ENCODE measurements around the gene MACROD2.

MACROD2 gene

GRCh38 chr20:14906908-14907434 lies 911.7 kb downstream of the MACROD2 start:
- TF ChIP-seq CTCF (IDR thresholded peaks at IDR 0.05; ENCODE audit: low read depth, low read length, missing control alignments): no peak
- in situ Hi-C loops (cut with HindIII; ENCODE audit: low sequenced_read_pairs): no loop called here
- no peak overlapping the region for H3K4me3 ChIP-seq (ENCODE audit: low read depth, low read length)
- DNase-seq (ENCODE audit: low read depth): no peak

DNA sequence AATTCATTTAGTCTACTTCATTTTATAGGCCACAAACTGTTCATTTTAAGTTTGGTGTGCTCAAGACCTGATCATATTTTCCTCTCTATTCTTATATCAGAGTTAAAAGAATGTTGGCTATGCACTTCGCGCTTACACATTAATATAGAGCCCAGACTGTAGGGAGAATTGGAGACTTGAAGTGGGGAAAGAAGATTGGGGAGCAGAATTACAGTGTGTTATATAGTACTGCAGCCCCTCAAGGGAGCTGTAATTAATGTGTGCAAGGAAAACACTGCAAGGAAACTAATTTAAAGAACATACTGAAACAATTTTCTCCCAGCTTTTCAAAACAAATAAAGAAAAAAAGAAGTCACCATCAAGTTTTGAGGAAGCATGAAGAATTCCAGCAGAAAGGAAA lies 914.8 kb downstream of the MACROD2 start:
- in situ Hi-C loops (cut with HindIII; ENCODE audit: low sequenced_read_pairs): no loop called here
- no peak overlapping the region for H3K4me3 ChIP-seq (ENCODE audit: low read depth, low read length)

DNA sequence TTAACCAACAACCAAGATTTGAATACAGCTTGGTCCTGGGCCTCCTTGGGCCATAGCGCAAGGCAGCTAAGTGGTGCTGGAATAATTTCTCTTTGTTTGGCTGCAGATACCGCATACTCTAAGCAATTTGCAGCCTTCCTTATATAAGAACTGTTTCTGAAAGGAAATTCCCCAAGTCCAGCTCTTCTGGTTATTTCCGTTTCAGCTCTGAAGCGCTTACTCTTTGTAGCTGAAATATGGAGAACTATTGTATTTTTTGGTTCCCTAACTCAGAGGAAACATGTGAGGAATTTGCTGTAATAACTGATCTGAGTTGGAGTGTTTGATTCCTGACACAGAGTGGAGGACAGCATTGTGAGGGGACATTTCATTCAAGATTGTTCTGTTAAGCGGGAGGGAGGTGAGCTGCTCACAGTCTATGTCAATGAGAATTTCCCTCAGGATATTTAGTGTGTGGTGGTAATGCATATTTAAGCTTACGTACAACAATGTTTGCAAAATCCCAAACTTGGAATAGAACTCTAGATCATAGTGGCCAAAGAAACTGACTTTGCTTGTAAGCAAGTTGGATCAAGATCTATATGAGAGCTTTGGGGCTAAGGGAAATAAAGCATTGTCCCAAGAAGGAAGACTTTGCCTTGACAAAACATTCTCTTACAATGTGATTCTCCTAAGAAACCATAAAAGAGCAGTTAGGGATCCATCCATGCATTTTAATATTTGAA lies 918.7 kb downstream of the MACROD2 start:
- no peak for DNase-seq (ENCODE audit: low read depth)
- H3K4me3 ChIP-seq (ENCODE audit: low read depth, low read length): no peak overlapping the region
- in situ Hi-C loops (cut with HindIII; ENCODE audit: low sequenced_read_pairs): no loop called here
- TF ChIP-seq CTCF (IDR thresholded peaks at IDR 0.05; ENCODE audit: low read depth, low read length, missing control alignments): no peak

More for the DNA sequence above, 914.8 kb downstream of the MACROD2 start:
- TF ChIP-seq CTCF (IDR thresholded peaks at IDR 0.05; ENCODE audit: low read depth, low read length, missing control alignments): no peak
- no peak for DNase-seq (ENCODE audit: low read depth)

DNA sequence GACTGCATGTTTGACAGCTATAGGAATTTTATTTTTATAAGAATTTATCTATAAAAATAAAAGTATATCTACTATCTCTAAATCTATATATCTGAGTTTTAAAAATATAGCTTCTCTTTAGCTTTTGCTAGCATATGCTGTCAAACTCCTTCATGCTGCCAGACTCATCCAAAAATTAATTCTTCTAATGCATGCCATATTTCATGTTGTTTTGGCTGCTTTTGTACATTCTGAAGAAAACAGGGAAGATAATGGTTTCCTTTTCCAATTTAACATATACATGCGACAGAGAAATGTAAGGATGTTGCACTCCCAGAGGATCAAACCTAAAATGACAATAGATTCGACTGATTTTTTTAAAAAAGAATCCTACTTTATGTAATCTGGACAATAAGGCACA lies 919.3 kb downstream of the MACROD2 start:
- in situ Hi-C loops (cut with HindIII; ENCODE audit: low sequenced_read_pairs): no loop called here
- no peak for DNase-seq (ENCODE audit: low read depth)
- no peak for TF ChIP-seq CTCF (IDR thresholded peaks at IDR 0.05; ENCODE audit: low read depth, low read length, missing control alignments)
- H3K4me3 ChIP-seq (ENCODE audit: low read depth, low read length): no peak overlapping the region

GRCh38 chr20:14915356-14915755 lies 920.0 kb downstream of the MACROD2 start:
- no peak for DNase-seq (ENCODE audit: low read depth)
- H3K4me3 ChIP-seq (ENCODE audit: low read depth, low read length): no peak overlapping the region
- in situ Hi-C loops (cut with HindIII; ENCODE audit: low sequenced_read_pairs): no loop called here
- TF ChIP-seq CTCF (IDR thresholded peaks at IDR 0.05; ENCODE audit: low read depth, low read length, missing control alignments): no peak

DNA sequence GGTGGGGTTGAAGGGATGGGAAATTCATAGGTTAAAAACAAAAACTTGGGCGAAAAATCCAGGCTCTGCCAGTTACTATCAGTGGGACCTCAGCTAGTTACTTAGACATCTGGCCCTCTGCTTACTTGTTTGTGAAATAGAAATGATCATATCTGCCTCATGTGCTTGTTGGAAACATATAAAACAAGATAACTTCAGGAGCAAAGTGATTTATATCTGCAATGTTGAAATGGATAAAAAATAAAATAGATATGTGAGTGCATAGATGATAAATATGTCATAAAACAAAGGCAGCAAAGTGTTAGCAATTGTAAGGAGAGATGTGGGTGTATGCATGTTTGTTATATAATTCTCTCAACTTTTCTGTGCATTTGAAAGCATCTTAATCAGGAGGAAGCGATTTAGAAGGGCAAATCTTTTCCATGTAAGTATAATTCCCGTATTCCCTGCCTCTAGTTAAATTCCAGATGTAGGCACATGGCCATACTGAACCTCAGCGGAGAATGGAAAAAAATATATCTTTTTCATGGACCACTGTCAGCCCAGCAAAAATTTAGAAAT lies 921.1 kb downstream of the MACROD2 start:
- TF ChIP-seq CTCF (IDR thresholded peaks at IDR 0.05; ENCODE audit: low read depth, low read length, missing control alignments): no peak
- H3K4me3 ChIP-seq (ENCODE audit: low read depth, low read length): no peak overlapping the region
- in situ Hi-C loops (cut with HindIII; ENCODE audit: low sequenced_read_pairs): no loop called here
- DNase-seq (ENCODE audit: low read depth): no peak

Measured in astrocyte of the cerebellum (primary cell).